C4-2B (cell line): ENCODE data around the gene RIMS4.

ENCODE experiments used
- ZFX ChIP-seq: fragments of 450-650 bp; IDR thresholded peaks from 2 replicates; pipeline ENCODE4 v1.6.1; 2017
- TF ChIP-seq, protein P1 (sequence below): fragments of 450-650 bp; conservative IDR thresholded peaks from 2 replicates; pipeline ENCODE4 v1.5.1; 2017; ENCODE audit warnings: mild to moderate bottlenecking

- TF ChIP-seq, protein P1, sequence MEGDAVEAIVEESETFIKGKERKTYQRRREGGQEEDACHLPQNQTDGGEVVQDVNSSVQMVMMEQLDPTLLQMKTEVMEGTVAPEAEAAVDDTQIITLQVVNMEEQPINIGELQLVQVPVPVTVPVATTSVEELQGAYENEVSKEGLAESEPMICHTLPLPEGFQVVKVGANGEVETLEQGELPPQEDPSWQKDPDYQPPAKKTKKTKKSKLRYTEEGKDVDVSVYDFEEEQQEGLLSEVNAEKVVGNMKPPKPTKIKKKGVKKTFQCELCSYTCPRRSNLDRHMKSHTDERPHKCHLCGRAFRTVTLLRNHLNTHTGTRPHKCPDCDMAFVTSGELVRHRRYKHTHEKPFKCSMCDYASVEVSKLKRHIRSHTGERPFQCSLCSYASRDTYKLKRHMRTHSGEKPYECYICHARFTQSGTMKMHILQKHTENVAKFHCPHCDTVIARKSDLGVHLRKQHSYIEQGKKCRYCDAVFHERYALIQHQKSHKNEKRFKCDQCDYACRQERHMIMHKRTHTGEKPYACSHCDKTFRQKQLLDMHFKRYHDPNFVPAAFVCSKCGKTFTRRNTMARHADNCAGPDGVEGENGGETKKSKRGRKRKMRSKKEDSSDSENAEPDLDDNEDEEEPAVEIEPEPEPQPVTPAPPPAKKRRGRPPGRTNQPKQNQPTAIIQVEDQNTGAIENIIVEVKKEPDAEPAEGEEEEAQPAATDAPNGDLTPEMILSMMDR, result no peak
- no peak for TF ChIP-seq ZFX
Observed at GRCh38 chr20:44745598-44746366, 64.6 kb downstream of the RIMS4 start, which contains the start of gene KCNK15.
